HL-60/S4 (cell line): ENCODE measurements around the gene COG3.

Experiments
- in situ Hi-C: fragments of 300-500 bp; cut with MboI; formaldehyde crosslinking; loops from 2 replicates; pipeline ENCODE4 v1.14.3; 2022; ENCODE audit warnings: low sequenced_read_pairs

The COG3 gene

GRCh38 chr13:45500492-45501174, 35.9 kb downstream of the COG3 start:
- in situ Hi-C loops = no loop called here

GRCh38 chr13:45501175-45501526, 36.4 kb downstream of the COG3 start:
- in situ Hi-C loops = no loop called here

- in situ Hi-C loops = no loop called here
Observed at GRCh38 chr13:45503658-45504057, 38.9 kb downstream of the COG3 start.

- in situ Hi-C loops = no loop called here
Observed at GRCh38 chr13:45506811-45507210, 42.1 kb downstream of the COG3 start.

- in situ Hi-C loops = no loop called here
Observed at GRCh38 chr13:45508776-45509175, 44.0 kb downstream of the COG3 start.

GRCh38 chr13:45510672-45511071, 45.9 kb downstream of the COG3 start:
- in situ Hi-C loops = no loop called here

GRCh38 chr13:45511310-45512097, 46.8 kb downstream of the COG3 start:
- in situ Hi-C loops = no loop called here

- in situ Hi-C loops = no loop called here
Observed at GRCh38 chr13:45512098-45512496, 47.4 kb downstream of the COG3 start.

- in situ Hi-C loops = no loop called here
Observed at GRCh38 chr13:45516757-45517156, 52.0 kb downstream of the COG3 start.

- in situ Hi-C loops = no loop called here
Observed at GRCh38 chr13:45518525-45519245, 53.9 kb downstream of the COG3 start.

- in situ Hi-C loops = no loop called here
Observed at GRCh38 chr13:45519493-45519892, 54.8 kb downstream of the COG3 start.

- in situ Hi-C loops = no loop called here
Observed at GRCh38 chr13:45521297-45521696, 56.6 kb downstream of the COG3 start.

GRCh38 chr13:45522571-45522970, 57.8 kb downstream of the COG3 start:
- in situ Hi-C loops = no loop called here

- in situ Hi-C loops = no loop called here
Observed at GRCh38 chr13:45527699-45528462, 63.1 kb downstream of the COG3 start.

GRCh38 chr13:45529758-45530157, 65.0 kb downstream of the COG3 start:
- in situ Hi-C loops = no loop called here

- in situ Hi-C loops = no loop called here
Observed at GRCh38 chr13:45534604-45535003, 69.9 kb downstream of the COG3 start.

GRCh38 chr13:45536224-45536623, 71.5 kb downstream of the COG3 start:
- in situ Hi-C loops = no loop called here

- in situ Hi-C loops = no loop called here
Observed at GRCh38 chr13:45537516-45537915, 72.8 kb downstream of the COG3 start.

- in situ Hi-C loops = no loop called here
Observed at GRCh38 chr13:45538382-45538781, 73.6 kb downstream of the COG3 start.

GRCh38 chr13:45540195-45540594, 75.5 kb downstream of the COG3 start:
- in situ Hi-C loops = no loop called here

- in situ Hi-C loops = no loop called here
Observed at GRCh38 chr13:45540864-45541263, 76.1 kb downstream of the COG3 start.
